A204.1 (cell line): Measurements from ENCODE around the gene U2AF1L4.
A peak's percentile ranks its signal among the peaks of the same experiment; 100 is the strongest.
"Not testable (repeated sequence)": the region's sequence is repeated elsewhere in the genome, so short reads cannot be mapped to it uniquely, and the experiment has no call there.

Experiments used
- FAIRE-seq: peaks from 2 replicates; lab custom pipeline; 2012; peaks lifted over from hg19 to GRCh38; lab: Jason Lieb, UNC

The U2AF1L4 gene

DNA sequence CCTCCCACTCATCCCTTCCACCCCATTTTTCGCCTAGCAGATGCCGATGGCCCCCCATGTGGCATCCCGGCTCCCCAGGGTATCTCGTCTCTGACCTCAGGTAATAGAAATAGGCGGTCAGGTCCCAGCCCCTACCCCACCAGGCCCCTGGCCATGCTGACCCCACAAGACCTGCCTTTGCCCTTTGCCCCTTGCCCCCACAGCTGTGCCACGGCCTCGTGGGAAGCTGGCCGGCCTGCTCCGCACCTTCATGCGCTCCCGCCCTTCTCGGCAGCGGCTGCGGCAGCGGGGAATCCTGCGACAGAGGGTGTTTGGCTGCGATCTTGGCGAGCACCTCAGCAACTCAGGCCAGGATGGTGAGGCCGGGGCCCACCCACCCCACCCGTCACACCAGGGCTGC lies 35.5 kb upstream of the U2AF1L4 start:
- FAIRE-seq: no peak

DNA sequence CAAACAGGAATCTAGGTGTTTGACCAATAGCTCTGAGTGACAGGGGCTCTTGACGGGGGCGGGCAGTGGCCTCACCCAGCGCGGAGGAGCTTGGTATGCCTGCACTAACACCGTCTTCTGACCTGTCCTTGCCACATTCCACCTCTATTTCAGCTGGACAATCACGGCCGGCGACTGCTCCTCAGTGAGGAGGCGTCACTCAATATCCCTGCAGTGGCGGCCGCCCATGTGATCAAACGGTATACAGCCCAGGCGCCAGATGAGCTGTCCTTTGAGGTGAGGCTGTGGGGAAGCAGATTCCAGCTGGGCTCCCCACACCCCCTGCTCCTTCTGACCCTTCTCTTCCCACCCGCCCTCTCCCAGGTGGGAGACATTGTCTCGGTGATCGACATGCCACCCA lies 34.8 kb upstream of the U2AF1L4 start:
- FAIRE-seq: no peak

DNA sequence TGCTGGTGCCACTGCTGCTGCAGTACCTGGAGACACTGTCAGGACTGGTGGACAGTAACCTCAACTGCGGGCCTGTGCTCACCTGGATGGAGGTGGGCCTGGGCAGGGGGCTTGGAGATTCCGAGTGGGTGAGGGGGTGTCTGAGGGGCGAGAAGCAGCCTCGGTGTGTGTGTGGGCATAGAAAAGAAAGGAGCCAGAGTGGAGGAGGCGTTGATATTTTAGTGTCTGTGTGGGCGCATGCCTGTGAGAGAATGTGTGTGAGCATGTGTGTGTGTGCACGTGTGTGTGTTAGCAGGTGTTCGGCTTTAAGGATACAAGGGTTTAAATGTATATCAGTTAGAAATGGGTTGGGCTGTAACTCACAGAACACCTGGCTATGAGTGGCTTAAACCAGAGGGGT lies 33.8 kb upstream of the U2AF1L4 start:
- no peak for FAIRE-seq

DNA sequence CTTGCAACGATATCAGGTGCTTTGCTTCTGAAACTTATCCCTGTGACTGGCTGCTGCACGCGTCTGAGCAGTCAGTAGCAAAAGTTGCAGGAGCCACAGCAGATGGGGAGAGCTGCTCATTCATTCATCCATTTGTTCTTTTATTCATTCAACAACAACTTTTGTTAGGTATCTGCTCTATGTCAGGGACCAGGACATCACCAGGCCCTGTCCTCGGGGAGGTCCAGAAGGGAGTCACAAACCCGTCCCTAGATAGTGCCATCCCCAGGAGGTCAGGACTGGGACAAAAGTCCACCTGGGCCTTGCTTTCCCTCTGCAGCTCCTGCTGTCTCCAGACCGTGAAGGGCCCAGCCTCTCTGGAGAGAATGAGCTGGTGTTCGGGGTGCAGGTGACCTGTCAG lies 32.7 kb upstream of the U2AF1L4 start:
- no peak for FAIRE-seq

DNA sequence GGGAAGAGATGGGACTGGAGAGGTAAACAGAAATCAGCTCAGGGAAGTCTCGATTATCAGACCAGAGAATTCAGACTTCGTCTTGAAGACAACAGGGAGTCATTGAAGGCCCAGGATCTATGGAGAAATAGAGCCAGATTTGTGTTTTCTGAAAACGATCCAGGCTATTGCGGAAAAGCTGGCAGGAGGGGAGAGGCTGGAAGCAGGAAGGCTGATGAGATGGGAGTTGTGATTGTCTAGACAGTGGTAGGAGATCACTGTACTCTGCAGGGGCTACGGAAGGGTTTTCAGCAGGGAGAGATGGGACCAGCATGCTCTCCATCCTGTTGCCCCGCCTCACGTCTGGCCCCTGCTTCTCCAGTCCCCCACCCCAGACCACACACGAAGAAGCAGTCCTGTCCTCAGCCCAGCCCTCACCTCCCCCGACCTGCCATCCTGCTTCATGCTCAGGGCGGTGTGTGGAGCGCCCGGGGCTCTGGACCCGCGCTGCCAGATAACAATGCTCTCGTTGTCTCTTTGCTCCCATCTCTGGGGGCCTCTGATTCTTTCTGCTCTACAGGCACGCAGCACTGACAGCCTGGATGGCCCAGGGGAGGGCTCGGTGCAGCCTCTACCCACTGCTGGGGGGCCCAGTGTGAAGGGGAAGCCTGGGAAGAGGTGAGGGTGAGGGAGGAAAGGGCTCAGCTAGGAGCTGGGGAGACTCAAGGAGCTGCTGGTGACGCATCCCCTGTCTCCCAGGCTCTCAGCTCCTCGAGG lies 32.0 kb upstream of the U2AF1L4 start:
- FAIRE-seq: no peak

DNA sequence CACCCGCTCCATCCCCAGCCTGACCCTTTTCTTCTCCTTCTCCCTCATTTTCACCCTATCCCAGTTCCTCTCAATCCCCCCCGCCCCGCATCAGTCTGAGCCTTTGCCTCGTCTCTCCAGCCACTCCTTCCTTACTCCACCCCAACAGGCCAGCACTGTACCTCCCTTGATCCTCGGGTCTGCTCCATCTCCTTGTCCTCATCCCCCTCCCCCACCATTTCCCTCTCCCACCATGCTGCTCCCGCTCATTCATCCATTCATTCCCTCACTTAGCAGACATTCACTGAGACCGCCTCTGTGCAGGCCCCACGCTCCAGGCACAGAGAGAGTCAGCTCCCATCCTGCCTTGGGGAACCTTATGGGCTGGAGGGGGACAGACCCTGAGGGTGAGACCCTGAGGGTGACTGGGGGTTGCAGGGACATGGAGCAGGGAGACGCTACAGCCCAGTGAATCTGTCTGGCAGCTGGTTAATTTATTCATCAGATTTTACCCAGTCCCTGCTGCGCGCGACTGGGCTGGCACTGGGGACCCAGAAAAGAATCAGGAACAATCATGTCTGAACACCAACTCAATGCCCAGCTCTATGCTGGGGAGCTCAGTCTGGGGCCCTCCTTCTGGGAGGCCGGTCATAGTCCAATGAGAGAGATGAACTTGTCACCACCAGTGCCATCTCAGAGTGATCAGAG lies 31.0 kb upstream of the U2AF1L4 start:
- no peak for FAIRE-seq

DNA sequence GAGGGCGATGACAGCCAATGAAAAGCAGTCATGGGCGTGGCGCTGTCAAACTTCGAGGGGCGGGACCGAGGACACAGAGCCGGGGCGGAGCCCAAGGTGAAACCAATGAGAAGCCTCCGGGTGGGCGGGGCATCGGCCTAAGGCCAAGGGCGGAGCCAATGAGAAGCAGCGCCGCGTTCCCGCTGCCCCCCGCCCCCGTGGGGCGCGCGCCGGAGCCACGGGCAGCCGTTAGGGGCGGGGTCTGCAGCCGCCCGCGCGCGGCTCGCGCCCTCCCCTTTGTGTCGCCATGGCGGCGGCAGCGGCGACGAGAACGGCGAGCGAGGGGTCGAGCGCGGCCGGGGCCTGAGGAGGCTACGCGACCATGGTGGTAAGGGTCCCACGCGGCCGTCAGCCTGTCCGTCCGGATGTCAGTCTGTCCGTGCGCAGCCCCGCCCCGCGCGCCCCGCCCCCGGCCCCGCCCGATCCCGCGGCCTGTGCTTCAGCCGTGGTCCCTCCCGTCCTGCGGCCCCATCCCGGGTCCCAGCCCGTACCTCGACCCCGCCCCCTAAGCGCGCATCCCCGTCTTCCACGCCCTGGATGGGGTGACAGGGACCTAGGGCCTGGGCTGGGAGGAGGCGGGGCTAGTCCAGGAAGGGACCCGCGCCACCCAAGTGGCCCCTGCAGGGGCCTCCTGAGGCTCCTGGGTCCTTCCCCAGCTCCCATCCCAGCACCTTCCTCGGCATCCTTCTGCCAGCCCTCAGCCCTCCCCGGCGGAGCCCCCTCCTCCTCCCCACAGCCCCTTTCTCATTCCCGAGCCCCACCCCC lies 30.3 kb upstream of the U2AF1L4 start, which contains the start of gene ARHGAP33:
Gene ARHGAP33 (plus strand): TSS at position 267 of the 804 bp plus-strand sequence. CDS start 95 bp downstream, at position 362.
- FAIRE-seq: peak; percentile 91

DNA sequence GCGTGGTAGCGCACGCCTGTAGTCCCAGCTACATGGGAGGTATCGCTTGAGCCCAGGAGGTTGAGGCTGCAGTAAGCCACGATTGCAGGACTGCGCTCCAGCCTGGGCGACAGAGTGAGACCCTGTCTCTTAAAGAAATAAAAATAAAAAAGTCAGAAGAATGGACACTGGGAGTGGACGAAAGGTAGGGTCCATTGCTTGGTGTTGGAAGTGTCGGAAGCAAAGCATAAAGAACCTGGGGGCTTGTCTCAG lies 29.8 kb upstream of the U2AF1L4 start:
- no peak for FAIRE-seq

DNA sequence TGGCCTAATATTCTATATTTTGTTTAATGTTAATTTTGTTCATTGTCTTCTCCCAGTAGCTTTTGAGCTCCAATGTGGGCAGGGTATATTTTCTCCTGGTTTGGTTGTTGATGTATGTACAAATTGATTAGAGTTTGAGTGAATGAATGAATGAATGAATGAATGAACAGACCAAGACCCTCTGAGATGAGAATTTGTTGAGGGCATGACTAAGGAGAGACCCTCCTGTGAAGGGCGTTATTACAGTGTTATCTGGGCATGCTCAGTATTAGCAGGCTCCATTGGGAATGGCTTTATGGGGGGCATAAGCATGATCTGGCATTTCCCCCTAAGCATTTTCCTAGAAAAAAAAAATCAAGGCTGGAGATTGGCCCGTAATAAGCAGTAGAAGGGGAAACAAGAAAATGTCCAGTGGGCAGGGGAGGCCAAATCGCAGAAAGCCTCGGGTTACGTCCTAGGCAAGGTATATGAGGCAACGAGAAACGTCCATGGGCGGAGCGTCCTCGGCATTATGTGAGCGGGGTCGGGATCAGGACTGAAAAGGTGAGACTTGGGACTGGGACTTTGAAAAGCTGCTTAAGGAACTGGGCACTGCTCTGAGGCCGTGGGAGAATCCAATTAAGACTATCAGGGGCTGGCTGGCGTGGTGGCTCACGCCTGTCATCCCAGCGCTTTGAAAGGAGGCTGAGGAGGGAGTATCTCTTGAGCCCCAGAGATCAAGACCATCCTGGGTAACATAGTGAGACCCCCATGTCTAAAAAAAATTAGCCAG lies 29.2 kb upstream of the U2AF1L4 start:
- FAIRE-seq: no peak

DNA sequence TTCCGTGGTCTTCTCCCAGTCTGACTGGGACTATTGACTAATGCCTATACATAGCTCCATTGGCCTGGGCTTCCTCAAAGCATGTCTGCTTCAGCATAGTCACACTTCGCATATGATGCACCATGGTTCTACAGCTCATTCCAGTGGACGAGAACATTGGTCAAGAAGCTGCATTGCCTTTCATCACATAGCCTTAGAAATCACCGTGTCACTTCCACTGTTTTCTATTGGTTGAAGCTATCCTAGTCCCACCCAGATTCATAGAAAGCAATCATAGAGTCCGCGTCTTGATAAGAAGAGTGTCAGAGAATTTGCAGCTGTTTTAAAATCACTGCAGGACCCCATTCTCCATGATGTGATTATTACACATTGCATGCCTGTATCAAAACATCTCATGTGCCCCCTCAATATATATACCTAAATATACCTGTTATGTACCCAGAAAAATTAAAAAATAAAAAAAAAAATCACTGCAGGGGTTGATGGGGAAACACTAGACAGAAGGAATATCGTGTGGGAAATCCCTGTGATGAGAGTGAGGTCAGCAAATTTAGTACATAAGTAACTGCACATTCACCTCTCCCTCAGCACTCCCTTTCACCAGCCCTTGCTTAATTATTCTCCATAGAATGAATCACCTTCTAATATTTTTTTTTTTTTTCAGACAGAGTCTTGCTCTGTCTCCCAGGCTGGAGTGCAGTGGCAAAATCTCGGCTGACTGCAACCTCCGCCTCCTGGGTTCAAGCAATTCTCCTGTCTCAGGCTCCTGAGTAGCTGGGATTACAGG lies 28.0 kb upstream of the U2AF1L4 start:
- no peak for FAIRE-seq

DNA sequence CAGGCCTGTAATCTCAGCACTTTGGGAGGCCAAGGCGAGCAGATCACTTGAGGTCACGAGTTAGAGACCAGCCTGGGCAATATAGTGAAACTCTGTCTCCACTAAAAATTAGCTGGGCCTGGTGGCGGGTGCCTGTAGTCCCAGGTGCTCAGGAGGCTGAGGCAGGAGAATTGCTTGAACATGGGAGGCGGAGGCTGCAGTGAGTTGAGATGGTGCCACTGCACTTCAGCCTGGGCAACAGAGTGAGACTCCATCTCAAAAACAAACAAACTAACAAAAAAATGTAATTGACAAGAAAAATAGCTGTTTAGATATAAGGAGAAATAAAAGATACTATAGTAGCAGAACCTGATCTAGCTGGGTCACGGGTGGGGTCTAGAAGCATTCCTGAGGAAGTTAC lies 27.1 kb upstream of the U2AF1L4 start:
- not testable (repeated sequence) for FAIRE-seq

DNA sequence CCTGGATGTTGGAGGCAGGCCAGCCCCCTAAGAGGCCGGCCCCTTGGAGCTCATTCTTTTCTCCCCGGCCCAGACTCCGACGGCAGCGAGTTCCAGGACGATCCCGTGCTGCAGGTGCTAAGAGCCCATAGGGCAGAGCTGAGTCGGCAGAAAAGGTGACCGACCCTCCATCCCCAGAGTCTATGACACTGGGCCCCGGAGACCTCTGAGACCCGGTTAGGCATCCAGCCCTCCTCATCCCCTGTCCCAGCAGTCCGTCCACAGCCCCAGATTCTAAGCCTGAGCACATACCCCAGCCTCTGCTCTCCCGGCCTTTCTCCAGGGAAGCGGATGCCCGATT lies 22.8 kb upstream of the U2AF1L4 start:
- no peak for FAIRE-seq

DNA sequence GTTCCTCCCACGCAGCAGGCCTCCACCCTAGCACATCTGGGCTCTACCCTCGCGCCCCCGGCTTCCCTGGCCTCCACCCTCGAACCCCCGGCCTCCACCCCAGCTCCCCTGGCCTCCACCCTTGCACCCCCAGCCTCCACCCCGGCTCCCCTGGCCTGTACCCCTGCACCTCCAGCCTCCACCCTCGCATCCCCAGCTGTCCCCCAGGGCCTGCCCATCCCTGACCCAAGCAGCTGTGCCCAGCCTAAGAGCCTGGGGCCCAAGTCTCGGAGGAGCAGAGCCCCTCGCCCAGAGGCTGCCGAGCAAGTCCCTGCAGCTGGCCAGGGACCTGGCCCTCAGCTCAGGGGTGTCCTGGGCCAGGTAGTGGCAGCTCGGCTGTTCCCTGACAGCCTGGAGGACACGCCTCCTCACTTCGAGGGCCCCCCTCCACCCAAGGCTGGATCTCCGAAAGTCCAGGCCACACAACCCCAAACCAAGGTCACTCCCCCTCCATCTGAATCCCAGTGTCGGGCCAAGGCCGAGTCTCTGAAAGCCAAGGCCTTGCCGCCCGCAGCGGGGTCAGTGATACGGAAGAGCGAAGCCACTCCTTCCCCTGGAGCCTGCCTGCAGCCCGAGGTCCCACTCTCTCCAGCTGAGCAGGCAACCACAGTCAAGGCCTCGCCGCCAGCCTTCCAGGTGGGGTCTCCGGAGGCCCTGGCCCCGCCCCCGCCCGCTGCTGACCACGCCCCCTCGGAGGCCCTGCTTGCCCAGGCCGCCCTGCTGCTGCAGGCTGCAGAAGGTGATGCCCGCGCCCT lies 22.3 kb upstream of the U2AF1L4 start:
- FAIRE-seq: no peak

DNA sequence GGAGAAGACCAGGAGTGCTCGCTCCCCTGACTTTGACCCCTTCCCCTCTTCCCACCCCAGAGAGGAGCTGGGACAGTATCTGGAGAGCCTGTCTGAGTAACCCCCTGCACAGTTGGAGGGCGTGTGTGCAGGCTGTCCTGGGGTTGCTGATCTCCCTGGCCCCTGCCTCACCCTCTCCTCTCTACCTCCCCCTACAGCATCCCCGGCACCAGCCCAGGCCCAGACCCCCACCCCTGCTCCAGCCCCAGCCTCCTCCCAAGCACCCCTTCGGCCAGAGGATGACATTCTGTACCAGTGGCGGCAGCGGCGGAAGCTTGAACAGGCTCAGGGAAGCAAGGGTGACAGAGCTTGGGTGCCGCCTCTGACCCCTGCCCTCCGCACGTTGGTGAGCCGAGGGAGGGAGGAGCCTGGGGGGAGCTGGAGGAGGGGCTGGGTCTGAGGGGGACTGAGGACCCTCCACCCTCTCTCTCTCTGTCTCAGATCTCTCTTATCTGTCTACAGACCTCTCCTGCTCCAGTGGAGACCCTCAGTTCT lies 21.4 kb upstream of the U2AF1L4 start:
- no peak for FAIRE-seq

DNA sequence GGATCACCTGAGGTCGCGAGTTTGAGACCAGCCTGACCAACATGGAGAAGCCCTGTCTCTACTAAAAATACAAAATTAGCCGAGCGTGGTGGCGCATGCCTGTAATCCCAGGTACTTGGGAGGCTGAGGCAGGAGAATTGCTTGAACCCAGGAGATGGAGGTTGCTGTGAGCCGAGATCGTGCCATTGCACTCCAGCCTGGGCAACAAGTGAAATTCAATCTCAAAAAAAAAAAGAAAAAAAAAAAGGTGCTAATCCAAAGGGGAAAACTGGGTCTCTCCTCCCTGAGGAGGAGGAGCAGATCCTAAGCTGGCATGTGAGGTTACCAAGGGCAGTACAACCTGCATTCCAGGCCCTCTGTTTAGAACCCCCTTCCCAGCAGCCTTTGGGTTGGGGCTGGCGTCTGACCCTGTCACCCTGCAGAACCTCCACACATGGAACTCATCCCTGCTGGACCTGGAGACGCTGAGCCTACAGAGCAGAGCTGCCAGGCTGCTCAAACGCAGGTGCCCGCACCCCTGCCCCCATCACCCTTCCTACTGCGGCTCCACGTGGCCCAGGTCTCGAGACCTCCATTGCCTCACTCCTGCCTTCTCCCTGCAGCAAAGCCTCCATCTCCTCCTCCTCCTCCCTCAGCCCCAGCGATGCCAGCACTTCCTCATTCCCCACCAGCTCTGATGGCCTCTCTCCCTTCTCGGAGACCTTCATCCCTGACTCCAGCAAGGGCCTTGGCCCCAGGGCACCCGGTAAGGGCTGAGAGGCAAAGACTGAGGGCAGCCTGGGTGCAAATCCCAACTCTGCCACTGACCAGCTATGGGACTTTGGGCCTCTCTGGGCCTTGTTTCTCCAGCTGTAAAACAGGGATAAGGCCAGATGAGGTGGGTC lies 19.5 kb upstream of the U2AF1L4 start:
- no peak for FAIRE-seq

DNA sequence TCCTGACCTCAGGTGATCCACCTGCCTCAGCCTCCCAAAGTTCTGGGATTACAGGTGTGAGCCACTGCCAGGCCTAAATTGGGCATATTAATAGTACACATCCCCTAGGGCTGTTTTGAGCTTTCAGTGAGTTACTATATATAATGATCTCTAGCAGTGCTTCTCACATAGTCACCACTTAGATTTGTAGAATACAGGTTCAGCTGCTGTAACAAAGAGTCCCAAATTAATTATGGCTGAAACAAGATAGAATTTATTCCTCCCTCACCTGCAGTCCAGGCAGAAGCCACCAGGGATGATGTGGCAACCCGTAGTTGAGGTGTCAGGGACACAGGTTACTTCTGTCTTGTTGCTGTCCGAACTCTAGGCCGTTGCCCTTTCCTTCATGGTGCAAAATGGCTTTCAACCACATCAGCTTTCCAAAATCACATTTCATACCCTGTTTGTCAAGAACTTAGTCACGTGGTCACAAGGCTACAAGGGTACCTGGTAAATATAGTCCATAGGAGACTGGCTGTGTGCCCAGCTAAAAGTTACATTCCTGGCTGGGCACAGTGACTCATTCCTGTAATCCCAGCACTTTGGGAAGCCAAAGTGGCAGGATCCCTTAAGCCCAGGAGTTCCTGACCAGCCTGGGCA lies 15.6 kb upstream of the U2AF1L4 start:
- no peak for FAIRE-seq

DNA sequence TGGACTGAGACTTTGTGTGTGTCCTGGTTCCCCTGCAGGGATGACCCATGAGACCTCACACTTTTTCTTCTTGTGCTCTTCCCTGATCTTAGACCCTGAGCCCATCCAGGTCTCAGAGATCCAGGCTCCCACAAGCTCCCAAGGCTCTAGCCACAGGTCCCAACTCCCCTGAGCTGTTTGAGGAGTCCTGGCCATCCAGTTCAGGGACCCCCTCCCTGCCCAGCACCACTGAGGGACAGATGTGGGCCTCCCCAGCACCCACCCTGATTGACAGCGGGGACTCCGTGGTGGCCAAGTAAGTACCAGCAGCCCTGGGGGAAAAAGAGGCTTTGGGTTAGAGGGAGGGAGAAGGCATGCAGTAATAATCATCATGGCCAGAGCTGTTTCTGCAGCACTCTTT lies 14.5 kb upstream of the U2AF1L4 start:
- FAIRE-seq: no peak

DNA sequence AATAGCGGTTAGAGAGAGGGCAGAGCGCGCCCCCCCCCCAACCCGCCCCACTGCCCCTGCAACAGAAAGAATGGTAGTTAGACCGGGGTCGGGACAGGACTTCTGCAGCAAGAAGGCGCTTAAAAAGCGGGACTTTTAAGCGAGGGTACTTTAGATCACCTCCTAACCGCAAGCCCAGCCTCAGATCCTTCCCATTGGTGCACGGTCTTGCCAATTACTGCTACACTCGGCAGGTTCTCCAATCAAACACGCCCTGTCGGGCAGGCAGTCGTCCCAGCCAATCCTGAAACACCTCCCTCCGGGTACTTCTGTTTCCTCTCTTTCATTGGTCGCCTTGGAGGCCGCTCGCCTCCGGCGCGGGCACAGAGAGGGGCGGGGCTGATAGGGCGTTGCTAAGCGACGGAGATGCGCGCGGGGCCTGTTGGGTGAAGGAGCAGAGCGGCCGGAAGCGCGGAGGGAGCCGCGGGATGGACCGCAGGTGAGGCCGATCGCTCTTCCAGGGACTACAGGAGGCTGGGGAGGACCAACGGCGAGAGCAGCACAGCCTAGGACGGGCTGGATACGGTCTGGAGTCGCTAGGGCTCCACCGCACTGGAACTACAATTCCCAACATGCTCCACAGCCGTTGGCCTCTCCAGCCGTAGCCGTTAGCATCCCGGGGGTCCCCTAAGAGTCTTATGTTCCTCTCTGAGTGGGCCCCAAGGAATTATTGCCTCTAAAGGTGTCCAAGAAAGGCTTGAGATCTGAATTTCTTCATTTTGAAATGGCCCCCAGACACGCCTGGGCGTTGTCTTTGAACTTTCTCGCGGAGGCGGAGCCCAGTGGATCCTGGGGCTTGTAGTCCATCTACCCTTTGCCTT lies 12.8 kb upstream of the U2AF1L4 start, which contains the start of gene PROSER3:
Gene PROSER3 (plus strand): TSS at position 428 of the 860 bp plus-strand sequence. CDS start 40 bp downstream, at position 468.
- peak; percentile 99 for FAIRE-seq
